Caco-2 (cell line): Measurements from ENCODE around the gene C1QC. TPM values are rescaled to one million over a fixed set of nuclear protein-coding genes. Genes with fewer than 3 reads are reported as not detected.

Source experiments
- BruUV-seq: library from RNA; stranded (reverse); fragments of 400-500 nt; replicated peaks from 2 replicates; lab custom pipeline; 2021; lab: Mats Ljungman, UMichigan
- CTCF ChIA-PET: fragments of 300-600 bp; sonication (Branson Sonifier 250); formaldehyde crosslinking; loops from one replicate; lab custom pipeline; 2022; ENCODE audit warnings: antibody characterized with exemption; lab: Charles Lee
- POLR2A ChIA-PET: fragments of 300-600 bp; sonication (Branson Sonifier 250); formaldehyde crosslinking; loops from one replicate; lab custom pipeline; 2022; ENCODE audit warnings: antibody characterized with exemption; lab: Charles Lee
- DNase-seq, 2 experiments: peaks; one replicate each; pipeline versions ENCODE4 v3.0.0 to v3.0.0-alpha.2; 2020 to 2022
- H3K27me3 ChIP-seq: replicated peaks from 2 replicates; pipeline ENCODE4 v1.6.0; 2011; ENCODE audit warnings: low read length; ENCODE audit not compliant: control insufficient read depth, insufficient read depth
- H3K36me3 ChIP-seq: 2 replicates; pipeline ENCODE4 v1.5.1; 2011; ENCODE audit warnings: low read length; ENCODE audit not compliant: control insufficient read depth, insufficient read depth
- H3K4me1 ChIP-seq: fragments of 250-450 bp; sonication (Bioruptor Pico); 2 replicates; pipeline ENCODE4 v1.5.1; 2020; ENCODE audit warnings: mild to moderate bottlenecking
- H3K4me3 ChIP-seq: 2 replicates; pipeline ENCODE4 v1.5.1; 2011; ENCODE audit warnings: low read depth, mild to moderate bottlenecking, control low read depth, low read length
- H3K9me3 ChIP-seq: fragments of 250-450 bp; sonication (Bioruptor Pico); 2 replicates; pipeline ENCODE4 v1.5.1; 2020; ENCODE audit warnings: mild to moderate bottlenecking, moderate library complexity
- H3K27ac Mint-ChIP-seq: one replicate; pipeline ENCODE4 v1.8.0; 2022; ENCODE audit warnings: mixed read lengths; ENCODE audit not compliant: unreplicated experiment
- H3K27me3 Mint-ChIP-seq: one replicate; pipeline ENCODE4 v1.8.0; 2022; ENCODE audit warnings: mixed read lengths; ENCODE audit not compliant: insufficient read depth, unreplicated experiment
- H3K36me3 Mint-ChIP-seq: one replicate; pipeline ENCODE4 v1.8.0; 2022; ENCODE audit warnings: mild to moderate bottlenecking, mixed read lengths; ENCODE audit not compliant: insufficient read depth, unreplicated experiment
- H3K4me1 Mint-ChIP-seq: one replicate; pipeline ENCODE4 v1.8.0; 2022; ENCODE audit warnings: low read depth, mixed read lengths; ENCODE audit not compliant: unreplicated experiment
- H3K4me3 Mint-ChIP-seq: one replicate; pipeline ENCODE4 v1.8.0; 2022; ENCODE audit warnings: mild to moderate bottlenecking, moderate library complexity, mixed read lengths; ENCODE audit not compliant: unreplicated experiment
- H3K9me3 Mint-ChIP-seq: one replicate; pipeline ENCODE4 v1.8.0; 2022; ENCODE audit warnings: mixed read lengths; ENCODE audit not compliant: unreplicated experiment
- CTCF ChIP-seq, 2 experiments: fragments of 200-600 bp in 1 of 2; IDR thresholded peaks; 1 replicate in 1 of 2; 2 replicates in 1 of 2; pipeline versions ENCODE4 v1.5.1 to v1.8.0; 2011 to 2022; ENCODE audit warnings: antibody characterized with exemption in 1 of 2, control low read depth in 1 of 2, inconsistent platforms in 1 of 2, low read depth in 1 of 2, low read length in 1 of 2, mild to moderate bottlenecking in 1 of 2, moderate library complexity in 1 of 2; ENCODE audit not compliant: insufficient read depth in 1 of 2, severe bottlenecking in 1 of 2, unreplicated experiment in 1 of 2
- intact Hi-C: fragments of 100-400 bp; cut with micrococcal nuclease; formaldehyde crosslinking; loops from one replicate; pipeline ENCODE4 v1.10.0; 2022; ENCODE audit not compliant: unreplicated experiment
- total RNA-seq: library from RNA; stranded (reverse); gene quantifications from 2 replicates; pipeline ENCODE4 v1.2.3, GENCODE V29; 2022

The C1QC gene
- total RNA-seq, 1 experiment from 2014 or later = not detected

- BruUV-seq = no TSS peak
- peak; percentile 33 to 51 for DNase-seq
These were observed 43.2 kb upstream of the C1QC start for GRCh38 chr1:22600071-22600816.

GRCh38 chr1:22600817-22601605 is 42.4 kb upstream of the C1QC start:
- intact Hi-C loops = no loop called here
- Mint-ChIP-seq H3K27me3 (peaks cover 32% of the 10 kb centered on the region), H3K4me1 (no peaks in the 10 kb centered on the region), H3K9me3 (no peaks in the 10 kb centered on the region), H3K4me3 (no peak overlapping the region), H3K27ac (no peak overlapping the region), H3K36me3 (no peaks in the 10 kb centered on the region)
- DNase-seq = no peak
- H3K4me1 ChIP-seq = no peaks in the 10 kb centered on the region
- no TSS peak for BruUV-seq
- no peak overlapping the region for H3K4me3 ChIP-seq
- CTCF ChIA-PET = no interaction called here
- no peak for TF ChIP-seq CTCF (IDR thresholded peaks at IDR 0.05; ENCODE audit: insufficient read depth in 1 of 2, low read depth in 1 of 2, low read length in 1 of 2, severe bottlenecking in 1 of 2, unreplicated experiment in 1 of 2)
- H3K27me3 ChIP-seq = no peaks in the 10 kb centered on the region
- POLR2A ChIA-PET = no interaction called here
- no peaks in the 10 kb centered on the region for H3K36me3 ChIP-seq
- no peaks in the 10 kb centered on the region for H3K9me3 ChIP-seq

More at GRCh38 chr1:22600071-22600816, 43.2 kb upstream of the C1QC start:
- Histone ChIP-seq H3K36me3 (no peaks in the 10 kb centered on the region), H3K27me3 (no peaks in the 10 kb centered on the region), H3K9me3 (no peaks in the 10 kb centered on the region), H3K4me3 (no peak overlapping the region), H3K4me1 (no peaks in the 10 kb centered on the region)
- no peak overlapping the region for H3K27ac Mint-ChIP-seq
- POLR2A ChIA-PET = no interaction called here
- intact Hi-C loops = no loop called here
- H3K36me3 Mint-ChIP-seq = no peaks in the 10 kb centered on the region
- CTCF ChIA-PET = no interaction called here
- H3K9me3 Mint-ChIP-seq = no peaks in the 10 kb centered on the region
- no peaks in the 10 kb centered on the region for H3K4me1 Mint-ChIP-seq
- H3K27me3 Mint-ChIP-seq = peaks cover 29% of the 10 kb centered on the region
- no peak for TF ChIP-seq CTCF (IDR thresholded peaks at IDR 0.05; ENCODE audit: insufficient read depth in 1 of 2, low read depth in 1 of 2, low read length in 1 of 2, severe bottlenecking in 1 of 2, unreplicated experiment in 1 of 2)
- H3K4me3 Mint-ChIP-seq = no peak overlapping the region

- DNase-seq = no peak
- Mint-ChIP-seq H3K4me3 (no peak overlapping the region), H3K9me3 (no peaks in the 10 kb centered on the region), H3K27me3 (peaks cover 35% of the 10 kb centered on the region), H3K4me1 (no peaks in the 10 kb centered on the region), H3K27ac (no peak overlapping the region), H3K36me3 (no peaks in the 10 kb centered on the region)
- H3K27me3 ChIP-seq = no peaks in the 10 kb centered on the region
- no peaks in the 10 kb centered on the region for H3K4me1 ChIP-seq
- H3K36me3 ChIP-seq = no peaks in the 10 kb centered on the region
- TF ChIP-seq CTCF (IDR thresholded peaks at IDR 0.05; ENCODE audit: insufficient read depth in 1 of 2, low read depth in 1 of 2, low read length in 1 of 2, severe bottlenecking in 1 of 2, unreplicated experiment in 1 of 2) = no peak
- no TSS peak for BruUV-seq
- intact Hi-C loops = no loop called here
- POLR2A ChIA-PET = no interaction called here
- no peak overlapping the region for H3K4me3 ChIP-seq
- CTCF ChIA-PET = no interaction called here
- H3K9me3 ChIP-seq = no peaks in the 10 kb centered on the region
These were observed 41.8 kb upstream of the C1QC start for GRCh38 chr1:22601610-22602009.
